ENCODE results near the gene OR2AG2.

OR2AG2 gene

GRCh38 chr11:6738590-6738989, 33.2 kb downstream of the OR2AG2 start:
- DNase-seq (ENCODE audit: low read depth, low spot score), result no peak

GRCh38 chr11:6737872-6738466, 33.8 kb downstream of the OR2AG2 start:
- DNase-seq (ENCODE audit: low read depth, low spot score), result no peak

GRCh38 chr11:6736495-6737121, 35.2 kb downstream of the OR2AG2 start:
- DNase-seq (ENCODE audit: low read depth, low spot score), result no peak

GRCh38 chr11:6735306-6735705, 36.5 kb downstream of the OR2AG2 start:
- no peak for DNase-seq (ENCODE audit: low read depth, low spot score)

GRCh38 chr11:6734616-6735015, 37.2 kb downstream of the OR2AG2 start:
- DNase-seq (ENCODE audit: low read depth, low spot score), result no peak

GRCh38 chr11:6733326-6734275, 38.2 kb downstream of the OR2AG2 start:
- DNase-seq (ENCODE audit: low read depth, low spot score), result no peak

GRCh38 chr11:6727971-6728760, 43.6 kb downstream of the OR2AG2 start:
- no peak for DNase-seq (ENCODE audit: low read depth, low spot score)

GRCh38 chr11:6725386-6725896, 46.3 kb downstream of the OR2AG2 start:
- no peak for DNase-seq (ENCODE audit: low read depth, low spot score)

- DNase-seq (ENCODE audit: low read depth, low spot score), result no peak
Measured at GRCh38 chr11:6724013-6724412, 47.8 kb downstream of the OR2AG2 start.

GRCh38 chr11:6721343-6721742, 50.4 kb downstream of the OR2AG2 start:
- DNase-seq (ENCODE audit: low read depth, low spot score), result no peak

GRCh38 chr11:6719576-6719975, 52.2 kb downstream of the OR2AG2 start:
- no peak for DNase-seq (ENCODE audit: low read depth, low spot score)

- no peak for DNase-seq (ENCODE audit: low read depth, low spot score)
Measured at GRCh38 chr11:6717426-6717825, 54.4 kb downstream of the OR2AG2 start.
